Esophagus squamous epithelium (tissue), 5 donors: ENCODE measurements around the gene RTEL1. TPM values are rescaled to one million over a fixed set of nuclear protein-coding genes. Genes with fewer than 3 reads are reported as not detected.
A peak's percentile ranks its signal among the peaks of the same experiment; 100 is the strongest.

Source experiments
- DNase-seq: peaks from one replicate; lab custom pipeline; 2025; lab: John Stamatoyannopoulos, UW
- H3K27ac ChIP-seq, 4 donors: fragments of 200-600 bp; sonication (generic); one replicate each; pipeline ENCODE4 v1.5.1; 2016 to 2019; ENCODE audit warnings: mild to moderate bottlenecking in 1 of 4
- H3K27me3 ChIP-seq, 4 donors: fragments of 200-600 bp; sonication (generic); 1 replicate in 3 of 4; 2 replicates in 1 of 4; pipeline versions ENCODE4 v1.5.1 to v1.6.0; 2017 to 2021; ENCODE audit warnings: antibody characterized with exemption in 1 of 4
- H3K36me3 ChIP-seq, 3 donors: fragments of 200-600 bp; sonication (generic); one replicate each; pipeline ENCODE4 v1.5.1; 2016 to 2019
- H3K4me1 ChIP-seq, 3 donors: fragments of 200-600 bp; sonication (generic); one replicate each; pipeline ENCODE4 v1.5.1; 2017 to 2019
- H3K4me3 ChIP-seq, 4 donors: fragments of 200-600 bp; sonication (generic); 1 replicate in 3 of 4; 2 replicates in 1 of 4; pipeline ENCODE4 v1.5.1; 2016 to 2019; ENCODE audit warnings: mild to moderate bottlenecking in 2 of 4, moderate library complexity in 1 of 4
- H3K9me3 ChIP-seq, 3 donors: fragments of 200-600 bp; sonication (generic); one replicate each; pipeline ENCODE4 v1.5.1; 2016 to 2019
- CTCF ChIP-seq, 6 experiments: fragments of 450-650 bp in 4 of 6; fragments of 200-600 bp in 2 of 6; sonication (generic) in 2 of 6; IDR thresholded peaks; one replicate each; pipeline ENCODE4 v1.5.1; 2016 to 2019; ENCODE audit warnings: antibody characterized with exemption in 6 of 6, mild to moderate bottlenecking in 4 of 6, moderate library complexity in 4 of 6
- POLR2A ChIP-seq, 4 donors: fragments of 450-650 bp; IDR thresholded peaks; one replicate each; pipeline ENCODE4 v1.6.1; 2017; ENCODE audit warnings: antibody characterized with exemption in 4 of 4, mild to moderate bottlenecking in 4 of 4, moderate library complexity in 3 of 4
- WGBS, 2 donors: methylation state at CpG; one replicate each; pipeline ENCODE4 v1.1.5; 2018; 5-methylcytosine and 5-hydroxymethylcytosine counted together
- intact Hi-C: fragments of 100-400 bp; cut with DNase I; formaldehyde crosslinking; loops from one replicate; pipeline ENCODE4 v1.15.0; 2022
- total RNA-seq, 4 donors: library from RNA; depleted of rRNA; stranded (reverse); fragments of >200 nt; gene quantifications; one replicate each; pipeline ENCODE4 v1.1.0, GENCODE V29; 2016
- donor health status: DM: yes; HTN: yes; CAD: no.

Gene RTEL1
- 10 to 100 TPM in 2 of 4 donors, 1 to 10 TPM in 2; 6.4 to 22.7 (median 12.8) TPM for total RNA-seq

- Histone ChIP-seq H3K27me3 (no peaks in the 10 kb centered on the region), H3K36me3 (peaks cover 10 to 28% (median 11%) of the 10 kb centered on the region in 3 donors), H3K4me1 (peaks cover 21 to 43% (median 25%) of the 10 kb centered on the region in 3 donors), H3K9me3 (no peaks in the 10 kb centered on the region), H3K4me3 (peak within 1 kb of the TSS; percentile 63 to 89 (median 82)), H3K27ac (peak within 1 kb of the TSS; percentile 82 to 91 (median 90))
- intact Hi-C loops, result no loop called here
- TF ChIP-seq CTCF (IDR thresholded peaks at IDR 0.05), result peak in 3 of 6 experiments; percentile 6 to 45 (median 9)
- TF ChIP-seq POLR2A (IDR thresholded peaks at IDR 0.05), result peak in 2 of 4 donors; percentile 32 to 44
- peak; percentile 66 for DNase-seq
- whole genome bisulfite sequencing, 2 donors, result 1 to 11% methylated on average over 7 to 16 of the region's 73 CpGs
These were observed at the start of gene RTEL1 for GRCh38 chr20:63657937-63658748. Gene RTEL1, plus strand, starts transcription at chr20:63658312. Its CDS starts 1,091 bp downstream, at chr20:63659403.

GRCh38 chr20:63610581-63611435 is 47.3 kb upstream of the RTEL1 start:
- WGBS, 2 donors, result 82 to 86% methylated on average over 7 to 11 of the region's 17 CpGs
- no peak for DNase-seq
- Histone ChIP-seq H3K27me3 (no peaks in the 10 kb centered on the region), H3K4me1 (peaks cover 0 to 5% (median 0%) of the 10 kb centered on the region in 3 donors), H3K36me3 (peaks cover 0 to 31% (median 0%) of the 10 kb centered on the region in 3 donors), H3K9me3 (no peaks in the 10 kb centered on the region), H3K27ac (no peak overlapping the region), H3K4me3 (no peak overlapping the region)
- no peak for TF ChIP-seq POLR2A (IDR thresholded peaks at IDR 0.05)
- TF ChIP-seq CTCF (IDR thresholded peaks at IDR 0.05), result no peak
- intact Hi-C loops, result no loop called here

- peaks cover 0 to 38% (median 0%) of the 10 kb centered on the region in 3 donors for H3K36me3 ChIP-seq
- H3K4me3 ChIP-seq, result no peak overlapping the region
- no peak for TF ChIP-seq CTCF (IDR thresholded peaks at IDR 0.05)
- TF ChIP-seq POLR2A (IDR thresholded peaks at IDR 0.05), result no peak
- peaks cover 0 to 5% (median 0%) of the 10 kb centered on the region in 3 donors for H3K4me1 ChIP-seq
- WGBS, 2 donors, result 79 to 89% methylated on average over 3 to 8 of the region's 10 CpGs
- no peaks in the 10 kb centered on the region for H3K9me3 ChIP-seq
- no peak overlapping the region for H3K27ac ChIP-seq
- no peaks in the 10 kb centered on the region for H3K27me3 ChIP-seq
- DNase-seq, result no peak
- intact Hi-C loops, result no loop called here
These were observed 46.5 kb upstream of the RTEL1 start for GRCh38 chr20:63611646-63612045.

GRCh38 chr20:63612276-63612931 is 45.7 kb upstream of the RTEL1 start:
- peaks cover 0 to 44% (median 0%) of the 10 kb centered on the region in 3 donors for H3K36me3 ChIP-seq
- intact Hi-C loops, result no loop called here
- H3K4me1 ChIP-seq, result peaks cover 0 to 5% (median 0%) of the 10 kb centered on the region in 3 donors
- TF ChIP-seq CTCF (IDR thresholded peaks at IDR 0.05), result no peak
- H3K9me3 ChIP-seq, result no peaks in the 10 kb centered on the region
- no peak overlapping the region for H3K4me3 ChIP-seq
- H3K27ac ChIP-seq, result no peak overlapping the region
- H3K27me3 ChIP-seq, result no peaks in the 10 kb centered on the region
- DNase-seq, result no peak
- 63 to 67% methylated on average over 14 to 16 of the region's 20 CpGs for WGBS, 2 donors
